PC-3 (cell line): ENCODE measurements around the gene ZBTB40.

ENCODE experiments used
- EZH2 ChIP-seq: fragments of 300-600 bp; sonication (generic); IDR thresholded peaks from one replicate; pipeline ENCODE4 v1.6.1; 2017; ENCODE audit warnings: antibody characterized with exemption, mild to moderate bottlenecking, low read length; ENCODE audit not compliant: unreplicated experiment
- EZH2phosphoT487 ChIP-seq: fragments of 300-600 bp; sonication (generic); IDR thresholded peaks from 2 replicates; pipeline ENCODE4 v1.6.1; 2018; ENCODE audit warnings: mild to moderate bottlenecking, antibody characterized with exemption, low read length, borderline replicate concordance
- TF ChIP-seq, protein P1 (sequence below): fragments of 300-600 bp; sonication (generic); conservative IDR thresholded peaks from 2 replicates; pipeline ENCODE4 v1.5.1; 2017; ENCODE audit warnings: antibody characterized with exemption, low read depth, mild to moderate bottlenecking, low read length

GRCh38 chr1:22444856-22445255 lies 6.8 kb upstream of the ZBTB40 start:
- TF ChIP-seq, protein P1, sequence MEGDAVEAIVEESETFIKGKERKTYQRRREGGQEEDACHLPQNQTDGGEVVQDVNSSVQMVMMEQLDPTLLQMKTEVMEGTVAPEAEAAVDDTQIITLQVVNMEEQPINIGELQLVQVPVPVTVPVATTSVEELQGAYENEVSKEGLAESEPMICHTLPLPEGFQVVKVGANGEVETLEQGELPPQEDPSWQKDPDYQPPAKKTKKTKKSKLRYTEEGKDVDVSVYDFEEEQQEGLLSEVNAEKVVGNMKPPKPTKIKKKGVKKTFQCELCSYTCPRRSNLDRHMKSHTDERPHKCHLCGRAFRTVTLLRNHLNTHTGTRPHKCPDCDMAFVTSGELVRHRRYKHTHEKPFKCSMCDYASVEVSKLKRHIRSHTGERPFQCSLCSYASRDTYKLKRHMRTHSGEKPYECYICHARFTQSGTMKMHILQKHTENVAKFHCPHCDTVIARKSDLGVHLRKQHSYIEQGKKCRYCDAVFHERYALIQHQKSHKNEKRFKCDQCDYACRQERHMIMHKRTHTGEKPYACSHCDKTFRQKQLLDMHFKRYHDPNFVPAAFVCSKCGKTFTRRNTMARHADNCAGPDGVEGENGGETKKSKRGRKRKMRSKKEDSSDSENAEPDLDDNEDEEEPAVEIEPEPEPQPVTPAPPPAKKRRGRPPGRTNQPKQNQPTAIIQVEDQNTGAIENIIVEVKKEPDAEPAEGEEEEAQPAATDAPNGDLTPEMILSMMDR, result no peak
- TF ChIP-seq EZH2 (no peak), EZH2phosphoT487 (no peak)
